Middle frontal gyrus (tissue), 1 donor: ENCODE data around the gene TGM1.
"Not testable (repeated sequence)": the region's sequence is repeated elsewhere in the genome, so short reads cannot be mapped to it uniquely, and the experiment has no call there.

ENCODE experiments used
- DNase-seq: peaks from one replicate; pipeline ENCODE4 v3.0.0-alpha.2; 2015; ENCODE audit warnings: low spot score; ENCODE audit errors: extremely low spot score

Gene TGM1

GRCh38 chr14:24207104-24207551, 55.8 kb downstream of the TGM1 start:
- DNase-seq, result no peak

DNA sequence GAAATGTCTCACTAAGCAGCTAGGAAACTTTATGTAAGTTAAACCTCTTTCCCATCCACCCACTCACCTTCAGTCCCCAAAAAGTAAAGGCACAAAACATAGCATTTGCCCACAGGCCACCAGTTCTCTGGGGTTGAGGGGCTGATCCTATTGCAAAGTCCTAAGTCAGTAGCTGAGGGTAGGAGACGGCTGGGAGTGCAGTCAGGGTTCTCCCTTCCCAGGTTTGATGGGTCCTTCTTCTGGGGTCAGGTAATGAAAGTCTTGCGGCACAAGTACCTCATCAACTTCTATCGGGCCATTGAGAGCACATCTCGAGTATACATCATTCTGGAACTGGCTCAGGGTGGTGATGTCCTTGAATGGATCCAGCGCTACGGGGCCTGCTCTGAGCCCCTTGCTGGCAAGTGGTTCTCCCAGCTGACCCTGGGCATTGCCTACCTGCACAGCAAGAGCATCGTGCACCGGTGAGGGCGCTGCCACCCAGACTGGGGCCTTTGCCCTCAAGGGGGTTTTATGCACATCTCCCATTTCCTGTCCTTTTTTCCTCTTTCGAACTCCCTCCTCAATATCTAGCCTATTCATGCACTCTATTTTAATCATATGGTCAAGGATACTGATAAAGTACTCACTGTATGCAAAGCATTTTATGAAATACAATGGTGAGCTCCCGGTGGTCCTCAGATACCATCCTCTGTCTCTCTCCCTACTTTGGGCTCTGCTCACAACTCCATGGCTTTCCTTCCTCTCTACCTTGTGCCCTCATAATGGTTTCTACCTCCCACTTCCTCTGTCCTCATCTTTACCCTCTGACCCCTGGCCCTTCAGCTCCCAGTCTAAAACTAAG, 56.5 kb downstream of the TGM1 start:
- no peak for DNase-seq

DNA sequence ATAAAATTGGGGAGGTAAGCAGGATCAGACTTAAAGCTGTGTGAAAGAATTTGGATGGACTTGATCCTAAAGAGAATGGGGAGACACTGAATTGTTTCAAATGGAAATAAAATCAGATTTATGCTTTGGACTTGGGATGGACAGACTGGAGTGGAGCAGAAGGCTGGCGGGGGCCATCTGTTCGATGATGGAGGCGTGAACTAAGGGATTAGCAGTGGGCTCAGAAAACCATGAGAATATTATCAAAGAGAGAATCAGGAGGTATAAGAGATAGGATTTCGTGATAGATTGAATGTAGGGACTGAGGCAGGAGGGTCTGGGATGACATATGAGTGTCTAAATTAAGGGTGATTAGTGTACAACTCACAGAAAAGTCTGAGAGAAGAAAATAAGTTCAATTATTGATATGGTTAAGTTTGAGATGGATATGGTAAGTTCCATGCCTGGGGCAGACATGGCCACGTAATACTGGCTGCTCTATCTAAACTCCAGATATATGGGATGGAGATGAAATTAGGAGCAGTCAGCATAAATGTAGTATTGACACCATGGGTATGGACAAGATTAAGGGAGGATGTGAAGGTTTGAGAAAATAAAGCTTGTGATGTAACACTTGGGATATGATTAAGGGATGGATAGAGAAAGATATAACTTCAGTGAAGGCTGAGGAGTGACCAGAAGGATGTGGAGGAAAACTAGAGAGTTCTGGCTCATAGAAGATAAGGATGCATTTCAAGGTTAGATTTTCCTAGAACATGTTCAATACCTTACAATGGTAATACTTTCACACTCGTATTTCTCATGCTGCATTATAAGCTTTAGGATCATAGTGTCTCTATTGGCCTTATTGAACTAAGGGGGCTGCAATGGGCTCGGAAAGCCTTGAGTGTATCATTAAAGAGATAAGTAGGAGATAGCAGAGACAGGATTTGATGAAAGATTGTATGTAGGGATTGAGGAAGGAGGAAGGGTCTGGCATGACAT, 58.5 kb downstream of the TGM1 start:
- DNase-seq, result no peak

GRCh38 chr14:24203249-24203886, 59.6 kb downstream of the TGM1 start:
- not testable (repeated sequence) for DNase-seq

- not testable (repeated sequence) for DNase-seq
Measured at GRCh38 chr14:24202538-24202937, 60.4 kb downstream of the TGM1 start.
